HCT116 (cell line): ENCODE results near the gene ADRA2A.

Source experiments
- CBX3 ChIP-seq: IDR thresholded peaks from 2 replicates; pipeline ENCODE4 v1.6.1; 2012; ENCODE audit warnings: low read depth
- EGR1 ChIP-seq: IDR thresholded peaks from 2 replicates; pipeline ENCODE4 v1.6.1; 2012; ENCODE audit warnings: low read depth
- EZH2 ChIP-seq: fragments of 200-600 bp; sonication (generic); IDR thresholded peaks from 2 replicates; pipeline ENCODE4 v1.6.1; 2017; ENCODE audit warnings: antibody characterized with exemption, mixed run types
- EZH2phosphoT487 ChIP-seq: fragments of 200-600 bp; IDR thresholded peaks from 2 replicates; pipeline ENCODE4 v1.6.1; 2018; ENCODE audit warnings: antibody characterized with exemption, borderline replicate concordance
- FOSL1 ChIP-seq: IDR thresholded peaks from 2 replicates; pipeline ENCODE4 v1.6.1; 2012; ENCODE audit warnings: low read depth
- POLR2A ChIP-seq: IDR thresholded peaks from 2 replicates; pipeline ENCODE4 v1.7.0; 2011; ENCODE audit warnings: borderline replicate concordance; ENCODE audit not compliant: insufficient read depth, insufficient read length; ENCODE audit errors: extremely low read depth
- POLR2AphosphoS5 ChIP-seq: IDR thresholded peaks from 2 replicates; pipeline ENCODE4 v1.6.1; 2011; ENCODE audit warnings: mild to moderate bottlenecking, low read depth, low read length, moderate library complexity
- RAD21 ChIP-seq: IDR thresholded peaks from 2 replicates; pipeline ENCODE4 v1.6.1; 2012; ENCODE audit warnings: low read depth, mild to moderate bottlenecking
- SP1 ChIP-seq: IDR thresholded peaks from 2 replicates; pipeline ENCODE4 v1.6.1; 2012; ENCODE audit warnings: low read depth
- YY1 ChIP-seq: IDR thresholded peaks from 2 replicates; pipeline ENCODE4 v1.6.1; 2011; ENCODE audit warnings: low read length, low read depth, moderate library complexity, mild to moderate bottlenecking; ENCODE audit not compliant: insufficient replicate concordance; ENCODE audit errors: extremely low read depth
- ZNF274 ChIP-seq: fragments of 200-500 bp; sonication (Bioruptor generic); IDR thresholded peaks from 2 replicates; pipeline ENCODE4 v1.6.1; 2014; ENCODE audit warnings: mild to moderate bottlenecking, low read depth, low read length, inconsistent platforms
- TF ChIP-seq, protein P1 (sequence below), 3 experiments: fragments of 200-600 bp in 1 of 3; sonication (generic) in 1 of 3; IDR thresholded peaks in 2 of 3; conservative IDR thresholded peaks in 1 of 3; 2 replicates each; pipeline ENCODE4 v1.5.1; 2012 to 2017; ENCODE audit warnings: low read depth in 2 of 3, low read length in 2 of 3, antibody characterized with exemption in 1 of 3, borderline replicate concordance in 1 of 3, control low read depth in 1 of 3, mild to moderate bottlenecking in 1 of 3, mixed read lengths in 1 of 3, mixed run types in 1 of 3, moderate library complexity in 1 of 3; ENCODE audit not compliant: insufficient read depth in 1 of 3
- TF ChIP-seq, protein P2 (sequence below): IDR thresholded peaks from 2 replicates; pipeline ENCODE4 v1.6.1; 2012; ENCODE audit warnings: low read depth
- TF ChIP-seq, protein P3 (sequence below): IDR thresholded peaks from 2 replicates; pipeline ENCODE4 v1.6.1; 2012

DNA sequence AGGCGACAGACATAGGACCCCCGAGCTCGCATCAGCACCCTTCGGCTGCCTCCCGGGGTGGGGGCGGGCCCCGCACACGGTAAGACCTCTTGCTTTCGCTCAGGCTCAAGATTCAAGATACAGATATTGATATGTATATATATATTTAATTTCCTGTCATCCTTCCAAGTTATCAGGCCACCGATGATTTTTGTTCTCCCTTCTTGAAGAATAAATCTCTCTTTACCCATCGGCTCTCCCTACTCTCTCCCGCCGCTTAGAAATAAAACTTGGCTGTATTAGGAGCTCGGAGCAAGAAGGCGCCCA, 603 bp downstream of the ADRA2A start:
- TF ChIP-seq, protein P1, sequence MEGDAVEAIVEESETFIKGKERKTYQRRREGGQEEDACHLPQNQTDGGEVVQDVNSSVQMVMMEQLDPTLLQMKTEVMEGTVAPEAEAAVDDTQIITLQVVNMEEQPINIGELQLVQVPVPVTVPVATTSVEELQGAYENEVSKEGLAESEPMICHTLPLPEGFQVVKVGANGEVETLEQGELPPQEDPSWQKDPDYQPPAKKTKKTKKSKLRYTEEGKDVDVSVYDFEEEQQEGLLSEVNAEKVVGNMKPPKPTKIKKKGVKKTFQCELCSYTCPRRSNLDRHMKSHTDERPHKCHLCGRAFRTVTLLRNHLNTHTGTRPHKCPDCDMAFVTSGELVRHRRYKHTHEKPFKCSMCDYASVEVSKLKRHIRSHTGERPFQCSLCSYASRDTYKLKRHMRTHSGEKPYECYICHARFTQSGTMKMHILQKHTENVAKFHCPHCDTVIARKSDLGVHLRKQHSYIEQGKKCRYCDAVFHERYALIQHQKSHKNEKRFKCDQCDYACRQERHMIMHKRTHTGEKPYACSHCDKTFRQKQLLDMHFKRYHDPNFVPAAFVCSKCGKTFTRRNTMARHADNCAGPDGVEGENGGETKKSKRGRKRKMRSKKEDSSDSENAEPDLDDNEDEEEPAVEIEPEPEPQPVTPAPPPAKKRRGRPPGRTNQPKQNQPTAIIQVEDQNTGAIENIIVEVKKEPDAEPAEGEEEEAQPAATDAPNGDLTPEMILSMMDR (IDR thresholded peaks at IDR 0.05 in 2 of 3, conservative IDR thresholded peaks at IDR 0.05 in 1 of 3; ENCODE audit: borderline replicate concordance in 1 of 3, insufficient read depth in 1 of 3, low read depth in 2 of 3, low read length in 2 of 3): no peak
- TF ChIP-seq SP1: no peak
- TF ChIP-seq, protein P2, sequence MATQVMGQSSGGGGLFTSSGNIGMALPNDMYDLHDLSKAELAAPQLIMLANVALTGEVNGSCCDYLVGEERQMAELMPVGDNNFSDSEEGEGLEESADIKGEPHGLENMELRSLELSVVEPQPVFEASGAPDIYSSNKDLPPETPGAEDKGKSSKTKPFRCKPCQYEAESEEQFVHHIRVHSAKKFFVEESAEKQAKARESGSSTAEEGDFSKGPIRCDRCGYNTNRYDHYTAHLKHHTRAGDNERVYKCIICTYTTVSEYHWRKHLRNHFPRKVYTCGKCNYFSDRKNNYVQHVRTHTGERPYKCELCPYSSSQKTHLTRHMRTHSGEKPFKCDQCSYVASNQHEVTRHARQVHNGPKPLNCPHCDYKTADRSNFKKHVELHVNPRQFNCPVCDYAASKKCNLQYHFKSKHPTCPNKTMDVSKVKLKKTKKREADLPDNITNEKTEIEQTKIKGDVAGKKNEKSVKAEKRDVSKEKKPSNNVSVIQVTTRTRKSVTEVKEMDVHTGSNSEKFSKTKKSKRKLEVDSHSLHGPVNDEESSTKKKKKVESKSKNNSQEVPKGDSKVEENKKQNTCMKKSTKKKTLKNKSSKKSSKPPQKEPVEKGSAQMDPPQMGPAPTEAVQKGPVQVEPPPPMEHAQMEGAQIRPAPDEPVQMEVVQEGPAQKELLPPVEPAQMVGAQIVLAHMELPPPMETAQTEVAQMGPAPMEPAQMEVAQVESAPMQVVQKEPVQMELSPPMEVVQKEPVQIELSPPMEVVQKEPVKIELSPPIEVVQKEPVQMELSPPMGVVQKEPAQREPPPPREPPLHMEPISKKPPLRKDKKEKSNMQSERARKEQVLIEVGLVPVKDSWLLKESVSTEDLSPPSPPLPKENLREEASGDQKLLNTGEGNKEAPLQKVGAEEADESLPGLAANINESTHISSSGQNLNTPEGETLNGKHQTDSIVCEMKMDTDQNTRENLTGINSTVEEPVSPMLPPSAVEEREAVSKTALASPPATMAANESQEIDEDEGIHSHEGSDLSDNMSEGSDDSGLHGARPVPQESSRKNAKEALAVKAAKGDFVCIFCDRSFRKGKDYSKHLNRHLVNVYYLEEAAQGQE: no peak
- TF ChIP-seq POLR2AphosphoS5: no peak
- TF ChIP-seq, protein P3, sequence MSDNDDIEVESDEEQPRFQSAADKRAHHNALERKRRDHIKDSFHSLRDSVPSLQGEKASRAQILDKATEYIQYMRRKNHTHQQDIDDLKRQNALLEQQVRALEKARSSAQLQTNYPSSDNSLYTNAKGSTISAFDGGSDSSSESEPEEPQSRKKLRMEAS: no peak
- TF ChIP-seq CBX3: no peak
- no peak for TF ChIP-seq POLR2A
- no peak for TF ChIP-seq EZH2
- TF ChIP-seq FOSL1: no peak
- TF ChIP-seq EGR1: no peak
- no peak for TF ChIP-seq RAD21
- TF ChIP-seq ZNF274: no peak
- no peak for TF ChIP-seq YY1
- TF ChIP-seq EZH2phosphoT487: no peak
